ENCODE data around the gene CSRP3.

The CSRP3 gene

DNA sequence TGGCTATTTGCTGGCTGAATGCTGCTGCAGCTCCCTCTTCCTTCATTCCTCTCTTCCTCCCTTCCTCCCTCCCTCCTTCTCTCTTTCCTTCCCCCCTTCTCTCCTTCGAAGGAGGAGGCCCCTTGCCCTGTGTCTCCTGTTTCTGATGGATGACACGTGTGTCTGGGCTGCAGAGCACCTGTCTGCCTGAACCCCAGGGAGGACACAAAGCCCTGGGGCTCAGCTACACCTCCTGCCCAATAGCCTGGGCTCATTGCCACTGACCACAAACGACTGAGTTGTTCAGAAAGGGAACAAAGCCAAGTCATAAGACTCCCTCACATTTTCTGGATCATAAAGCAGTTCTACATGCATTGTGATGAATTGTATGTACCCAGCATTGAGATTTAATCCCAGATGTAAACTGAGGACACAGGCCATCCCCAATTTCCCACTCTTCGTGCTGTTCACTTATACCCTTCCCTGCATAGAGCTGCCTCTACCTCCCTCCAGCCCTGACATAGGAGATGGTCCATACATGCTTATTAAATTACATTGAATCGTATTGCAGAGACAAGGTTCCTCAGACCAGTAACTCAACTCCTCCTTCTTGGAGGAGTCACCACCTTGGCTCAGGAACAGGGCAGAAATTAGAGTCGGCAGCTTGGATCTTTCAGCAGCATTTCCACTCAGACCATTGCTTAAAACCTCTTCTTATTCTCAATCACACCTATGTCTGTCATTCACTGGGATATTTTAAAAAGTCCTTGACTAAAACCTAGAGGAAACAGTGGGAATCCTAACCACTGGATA, 1.2 kb downstream of the CSRP3 start:
- 84 to 86% methylated on average over 4 to 5 of the region's 6 CpGs for WGBS, 2 experiments (ENCODE audit: insufficient coverage in 2 of 2)
- Histone ChIP-seq H3K36me3 (ENCODE audit: control insufficient read depth, insufficient read depth, low read length) (no peaks in the 10 kb centered on the region), H3K27ac (ENCODE audit: low read depth, low read length, severe bottlenecking) (no peak overlapping the region), H3K4me3 (ENCODE audit: extremely low read depth, insufficient read depth, low read length, poor library complexity, severe bottlenecking) (no peak overlapping the region), H3K4me1 (ENCODE audit: control insufficient read depth, insufficient read depth, low read length, poor library complexity, severe bottlenecking) (peaks cover 6% of the 10 kb centered on the region), H3K9me3 (ENCODE audit: control insufficient read depth, low read length) (peaks cover 4% of the 10 kb centered on the region)

DNA sequence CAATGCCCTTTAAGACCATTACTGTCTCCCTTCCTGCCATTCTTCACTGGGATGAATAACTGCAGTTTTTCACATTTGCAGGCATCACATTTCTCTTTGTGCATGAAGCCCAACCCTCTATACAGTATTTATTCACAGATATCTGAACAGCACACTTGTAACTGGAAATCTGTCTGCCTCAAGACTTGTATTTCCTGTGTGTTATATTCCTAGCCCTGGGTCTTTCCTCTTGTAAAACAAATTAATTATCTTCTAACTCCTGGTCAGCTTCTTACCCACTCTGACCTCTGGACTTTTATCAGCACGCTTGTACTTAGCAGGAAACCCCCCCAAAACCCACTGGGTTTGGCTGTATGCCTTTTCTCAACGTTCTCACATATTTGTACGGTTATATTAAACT, 2.0 kb downstream of the CSRP3 start:
- Histone ChIP-seq H3K27ac (ENCODE audit: low read depth, low read length, severe bottlenecking) (no peak overlapping the region), H3K4me1 (ENCODE audit: control insufficient read depth, insufficient read depth, low read length, poor library complexity, severe bottlenecking) (peaks cover 6% of the 10 kb centered on the region), H3K4me3 (ENCODE audit: extremely low read depth, insufficient read depth, low read length, poor library complexity, severe bottlenecking) (no peak overlapping the region), H3K36me3 (ENCODE audit: control insufficient read depth, insufficient read depth, low read length) (no peaks in the 10 kb centered on the region), H3K9me3 (ENCODE audit: control insufficient read depth, low read length) (peaks cover 4% of the 10 kb centered on the region)
- 100% methylated on average over 1 of the region's 3 CpGs; no CpG with 5 or more reads in 1 of the 2 experiments for WGBS, 2 experiments (ENCODE audit: insufficient coverage in 2 of 2)

GRCh38 chr11:19199048-19199447, 2.7 kb downstream of the CSRP3 start:
- no peak overlapping the region for H3K27ac ChIP-seq (ENCODE audit: low read depth, low read length, severe bottlenecking)
- no peaks in the 10 kb centered on the region for H3K36me3 ChIP-seq (ENCODE audit: control insufficient read depth, insufficient read depth, low read length)
- WGBS, 2 experiments (ENCODE audit: insufficient coverage in 2 of 2), result 93 to 95% methylated on average over 7 of the region's 7 CpGs

DNA sequence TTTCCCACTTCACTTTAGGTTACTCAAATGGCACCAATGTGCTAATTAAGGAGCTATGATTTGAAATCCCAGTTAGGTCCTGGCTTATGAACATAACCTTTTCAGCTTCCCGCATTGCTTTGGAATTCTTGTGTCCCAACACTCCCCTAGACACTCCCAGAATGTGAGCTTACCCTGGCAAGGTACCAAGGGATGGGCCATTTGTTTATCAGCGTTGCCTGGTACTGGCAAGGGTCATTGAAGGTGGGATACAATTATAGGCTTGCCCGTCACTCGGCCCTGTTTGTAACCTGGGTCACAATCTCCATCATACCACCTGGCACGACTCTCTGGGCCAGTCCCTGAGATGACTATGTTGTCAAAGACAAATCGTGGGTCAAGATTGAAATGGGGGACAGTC, 5.4 kb downstream of the CSRP3 start:
- Histone ChIP-seq H3K36me3 (ENCODE audit: control insufficient read depth, insufficient read depth, low read length) (no peaks in the 10 kb centered on the region), H3K27ac (ENCODE audit: low read depth, low read length, severe bottlenecking) (no peak overlapping the region), H3K4me3 (ENCODE audit: extremely low read depth, insufficient read depth, low read length, poor library complexity, severe bottlenecking) (no peak overlapping the region), H3K4me1 (ENCODE audit: control insufficient read depth, insufficient read depth, low read length, poor library complexity, severe bottlenecking) (no peaks in the 10 kb centered on the region), H3K9me3 (ENCODE audit: control insufficient read depth, low read length) (no peaks in the 10 kb centered on the region)
- WGBS, 2 experiments (ENCODE audit: insufficient coverage in 2 of 2), result 86 to 90% methylated on average over 3 to 6 of the region's 6 CpGs

More at GRCh38 chr11:19199048-19199447, 2.7 kb downstream of the CSRP3 start:
- H3K4me3 ChIP-seq (ENCODE audit: extremely low read depth, insufficient read depth, low read length, poor library complexity, severe bottlenecking), result no peak overlapping the region
- H3K9me3 ChIP-seq (ENCODE audit: control insufficient read depth, low read length), result peaks cover 4% of the 10 kb centered on the region
- H3K4me1 ChIP-seq (ENCODE audit: control insufficient read depth, insufficient read depth, low read length, poor library complexity, severe bottlenecking), result peaks cover 6% of the 10 kb centered on the region

DNA sequence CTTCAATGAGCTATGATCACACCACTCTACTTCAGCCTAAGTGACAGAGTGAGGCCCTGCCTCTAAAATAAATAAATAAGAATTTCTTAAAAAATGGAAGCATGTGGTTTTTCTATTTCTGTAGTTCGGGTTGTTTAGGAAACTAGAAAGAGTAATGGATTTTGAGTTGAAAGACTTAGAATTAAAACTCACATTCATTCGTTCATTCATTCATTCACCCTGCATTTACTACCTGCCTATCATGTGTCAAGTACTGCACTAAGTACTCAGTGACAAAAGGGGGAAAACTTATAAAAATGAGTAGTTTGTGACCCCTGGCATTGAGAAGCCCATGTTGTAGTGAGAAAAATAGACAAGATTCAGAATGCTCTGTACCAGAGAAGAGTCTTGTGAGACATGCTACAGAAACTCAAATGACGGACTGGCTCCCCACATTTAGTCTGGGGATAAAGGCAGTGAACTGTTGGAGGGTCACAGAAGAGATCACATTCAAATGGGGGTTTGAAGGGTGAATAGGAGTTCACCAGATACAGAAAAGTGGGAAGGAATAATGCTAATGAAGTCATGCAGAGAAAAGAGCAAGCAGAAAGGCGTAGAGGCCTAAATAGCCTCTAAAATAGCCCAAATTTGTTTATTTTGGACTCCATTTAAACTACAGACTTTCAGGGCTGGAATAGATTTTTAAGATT, 7.0 kb downstream of the CSRP3 start:
- no peaks in the 10 kb centered on the region for H3K36me3 ChIP-seq (ENCODE audit: control insufficient read depth, insufficient read depth, low read length)
- H3K4me1 ChIP-seq (ENCODE audit: control insufficient read depth, insufficient read depth, low read length, poor library complexity, severe bottlenecking), result no peaks in the 10 kb centered on the region
- no peak overlapping the region for H3K4me3 ChIP-seq (ENCODE audit: extremely low read depth, insufficient read depth, low read length, poor library complexity, severe bottlenecking)
- 93 to 100% methylated on average over 1 to 2 of the region's 4 CpGs for WGBS, 2 experiments (ENCODE audit: insufficient coverage in 2 of 2)
- no peaks in the 10 kb centered on the region for H3K9me3 ChIP-seq (ENCODE audit: control insufficient read depth, low read length)
- H3K27ac ChIP-seq (ENCODE audit: low read depth, low read length, severe bottlenecking), result no peak overlapping the region

DNA sequence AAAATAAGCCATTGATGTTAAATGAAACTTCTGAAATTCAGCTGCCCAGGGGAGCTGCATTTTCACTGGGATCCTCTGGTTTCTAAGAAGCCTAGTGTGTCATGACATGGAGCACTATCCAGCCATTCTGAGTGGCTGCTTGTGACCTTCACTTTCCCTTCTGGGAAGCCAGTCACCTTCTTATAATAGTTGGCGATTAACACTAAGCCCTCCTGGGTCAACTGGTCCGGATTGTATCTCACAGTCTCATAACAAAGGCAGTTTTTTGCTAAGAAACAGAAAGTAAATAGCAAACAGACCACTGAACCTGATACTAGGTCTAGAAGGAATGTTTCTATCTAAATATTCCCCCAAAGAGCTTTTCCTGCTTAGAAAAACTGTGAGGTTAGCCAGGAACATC, 7.9 kb downstream of the CSRP3 start:
- no peak overlapping the region for H3K27ac ChIP-seq (ENCODE audit: low read depth, low read length, severe bottlenecking)
- no peak overlapping the region for H3K4me3 ChIP-seq (ENCODE audit: extremely low read depth, insufficient read depth, low read length, poor library complexity, severe bottlenecking)
- H3K36me3 ChIP-seq (ENCODE audit: control insufficient read depth, insufficient read depth, low read length), result no peaks in the 10 kb centered on the region
- WGBS, 2 experiments (ENCODE audit: insufficient coverage in 2 of 2), result 80% methylated on average over 1 of the region's 2 CpGs; no CpG with 5 or more reads in 1 of the 2 experiments
- H3K4me1 ChIP-seq (ENCODE audit: control insufficient read depth, insufficient read depth, low read length, poor library complexity, severe bottlenecking), result no peaks in the 10 kb centered on the region
- H3K9me3 ChIP-seq (ENCODE audit: control insufficient read depth, low read length), result no peaks in the 10 kb centered on the region

DNA sequence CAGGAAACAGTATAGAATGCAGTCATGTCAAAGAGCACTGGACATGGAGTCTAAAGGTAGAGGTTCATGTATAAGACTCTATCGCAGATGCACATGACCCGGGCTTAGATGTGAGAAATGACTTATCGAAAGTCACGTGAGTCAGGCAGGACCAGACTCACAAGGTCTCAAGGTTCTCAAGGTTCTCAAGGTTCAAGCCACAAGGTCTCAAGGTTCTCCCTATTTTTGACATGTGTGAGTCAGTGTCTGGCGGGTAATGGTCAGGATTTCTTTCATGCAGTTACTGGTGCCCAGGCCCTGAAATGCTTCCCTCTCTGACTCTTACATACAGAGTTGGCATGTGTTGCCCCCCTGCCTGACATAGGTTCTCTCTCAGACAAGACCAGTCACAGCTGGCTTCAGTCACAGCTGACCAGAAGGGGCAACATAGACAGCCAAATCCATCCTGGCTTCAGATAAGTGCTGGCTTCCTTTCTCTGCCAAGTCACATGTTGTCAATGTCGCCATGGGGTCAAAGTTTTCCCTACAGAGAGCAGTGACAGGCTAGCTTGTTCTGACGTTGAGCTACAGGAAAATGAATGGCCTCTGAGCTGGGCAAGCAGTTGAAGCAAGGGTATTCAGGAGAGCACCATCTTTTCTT, 10.1 kb downstream of the CSRP3 start:
- H3K27ac ChIP-seq (ENCODE audit: low read depth, low read length, severe bottlenecking), result no peak overlapping the region
- H3K4me3 ChIP-seq (ENCODE audit: extremely low read depth, insufficient read depth, low read length, poor library complexity, severe bottlenecking), result no peak overlapping the region
- H3K36me3 ChIP-seq (ENCODE audit: control insufficient read depth, insufficient read depth, low read length), result no peaks in the 10 kb centered on the region
- WGBS, 2 experiments (ENCODE audit: insufficient coverage in 2 of 2), result 87 to 97% methylated on average over 6 of the region's 7 CpGs
- no peaks in the 10 kb centered on the region for H3K9me3 ChIP-seq (ENCODE audit: control insufficient read depth, low read length)
- H3K4me1 ChIP-seq (ENCODE audit: control insufficient read depth, insufficient read depth, low read length, poor library complexity, severe bottlenecking), result no peaks in the 10 kb centered on the region

DNA sequence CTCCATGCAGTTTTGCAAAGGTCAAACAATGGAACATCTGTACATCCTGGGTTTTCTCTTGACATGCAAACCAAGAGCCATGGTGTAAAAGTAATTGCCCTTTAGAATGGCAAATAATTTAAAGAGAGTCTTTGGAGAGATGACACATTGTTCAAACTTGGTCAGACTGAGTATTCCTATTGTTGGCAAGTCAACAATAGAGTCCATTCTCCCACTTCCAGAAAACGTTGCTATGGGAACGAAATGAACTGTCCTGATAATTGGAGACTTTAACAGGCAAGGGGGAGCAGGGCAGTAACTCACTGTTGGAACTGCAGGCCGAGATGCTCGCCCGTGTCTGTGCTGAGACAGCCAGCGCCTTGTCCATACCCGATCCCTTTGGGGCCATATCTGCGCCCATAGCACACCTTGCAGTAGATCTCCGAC, 13.9 kb downstream of the CSRP3 start:
- H3K27ac ChIP-seq (ENCODE audit: low read depth, low read length, severe bottlenecking), result no peak overlapping the region
- no peaks in the 10 kb centered on the region for H3K36me3 ChIP-seq (ENCODE audit: control insufficient read depth, insufficient read depth, low read length)
- H3K9me3 ChIP-seq (ENCODE audit: control insufficient read depth, low read length), result no peaks in the 10 kb centered on the region
- H3K4me3 ChIP-seq (ENCODE audit: extremely low read depth, insufficient read depth, low read length, poor library complexity, severe bottlenecking), result no peak overlapping the region
- no peaks in the 10 kb centered on the region for H3K4me1 ChIP-seq (ENCODE audit: control insufficient read depth, insufficient read depth, low read length, poor library complexity, severe bottlenecking)
- WGBS, 2 experiments (ENCODE audit: insufficient coverage in 2 of 2), result 95 to 98% methylated on average over 8 of the region's 9 CpGs

DNA sequence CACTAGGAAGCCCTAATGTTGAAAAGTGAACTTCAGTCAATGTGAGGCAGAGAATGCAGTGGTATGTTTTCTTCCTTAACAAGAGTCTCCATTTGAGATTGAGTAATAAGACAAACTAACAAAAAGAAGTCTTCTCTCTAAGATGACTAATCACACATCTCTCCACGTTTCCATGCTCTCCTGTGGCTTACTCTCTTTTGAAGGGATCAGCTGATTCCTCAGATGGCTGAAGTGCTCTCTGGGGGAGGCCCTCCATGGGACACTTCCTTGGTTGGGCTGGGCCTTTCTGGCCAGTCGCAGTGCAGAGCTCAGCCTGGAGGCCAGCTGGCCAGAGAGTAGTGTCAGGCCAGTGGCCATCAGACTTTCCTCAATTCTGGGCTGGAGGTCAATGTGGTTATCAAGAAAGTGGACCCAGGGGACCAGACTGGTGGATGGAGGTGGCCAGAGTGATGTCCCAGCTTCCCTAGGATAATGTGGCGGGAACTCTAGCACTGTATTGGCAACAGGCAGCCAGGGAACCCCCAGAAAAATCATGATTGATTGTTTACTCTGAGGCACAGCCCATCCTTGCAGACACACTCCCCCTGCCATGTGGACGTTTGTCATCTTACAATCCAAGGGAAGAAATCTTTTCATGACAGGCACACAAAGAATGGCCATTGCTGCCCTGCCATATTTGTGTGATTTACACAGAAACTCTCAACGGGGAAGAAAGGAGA, 14.5 kb downstream of the CSRP3 start:
- WGBS, 2 experiments (ENCODE audit: insufficient coverage in 2 of 2), result 60 to 63% methylated on average over 4 of the region's 5 CpGs
- Histone ChIP-seq H3K4me3 (ENCODE audit: extremely low read depth, insufficient read depth, low read length, poor library complexity, severe bottlenecking) (no peak overlapping the region), H3K4me1 (ENCODE audit: control insufficient read depth, insufficient read depth, low read length, poor library complexity, severe bottlenecking) (no peaks in the 10 kb centered on the region), H3K36me3 (ENCODE audit: control insufficient read depth, insufficient read depth, low read length) (no peaks in the 10 kb centered on the region), H3K27ac (ENCODE audit: low read depth, low read length, severe bottlenecking) (no peak overlapping the region), H3K9me3 (ENCODE audit: control insufficient read depth, low read length) (no peaks in the 10 kb centered on the region)

GRCh38 chr11:19185516-19186052, 16.2 kb downstream of the CSRP3 start:
- Histone ChIP-seq H3K4me3 (ENCODE audit: extremely low read depth, insufficient read depth, low read length, poor library complexity, severe bottlenecking) (no peak overlapping the region), H3K9me3 (ENCODE audit: control insufficient read depth, low read length) (no peaks in the 10 kb centered on the region), H3K36me3 (ENCODE audit: control insufficient read depth, insufficient read depth, low read length) (no peaks in the 10 kb centered on the region), H3K4me1 (ENCODE audit: control insufficient read depth, insufficient read depth, low read length, poor library complexity, severe bottlenecking) (no peaks in the 10 kb centered on the region), H3K27ac (ENCODE audit: low read depth, low read length, severe bottlenecking) (no peak overlapping the region)
- 75 to 84% methylated on average over 4 of the region's 6 CpGs for WGBS, 2 experiments (ENCODE audit: insufficient coverage in 2 of 2)
